HUDEP-2 (cell line): ENCODE measurements around the gene PANK1.
A peak's percentile ranks its signal among the peaks of the same experiment; 100 is the strongest.

Source experiments
- DNase-seq, 76 experiments: peaks; one replicate each; lab custom pipeline; 2025; ENCODE audit not compliant: unreplicated experiment in 76 of 76; lab: John Stamatoyannopoulos, UW

The PANK1 gene

GRCh38 chr10:89652806-89653370 is 7.8 kb upstream of the PANK1 start:
- no peak for DNase-seq

GRCh38 chr10:89651916-89652573 is 7.0 kb upstream of the PANK1 start:
- DNase-seq: no peak

- DNase-seq: no peak
Observed at GRCh38 chr10:89651205-89651915, 6.3 kb upstream of the PANK1 start.

GRCh38 chr10:89649051-89649450 is 4.0 kb upstream of the PANK1 start:
- DNase-seq: no peak

- no peak for DNase-seq
Observed at GRCh38 chr10:89648074-89648473, 3.0 kb upstream of the PANK1 start.

- DNase-seq: no peak
Observed at GRCh38 chr10:89646889-89647657, 2.0 kb upstream of the PANK1 start.

GRCh38 chr10:89645742-89646172 is 715 bp upstream of the PANK1 start:
- DNase-seq: peak in 3 of 76 experiments; percentile 2 to 30 (median 2)

- peak in 7 of 76 experiments; percentile 42 to 60 (median 50) for DNase-seq
Observed at GRCh38 chr10:89644691-89644966, 413 bp downstream of the PANK1 start.

- peak in 75 of 76 experiments; percentile 50 to 94 (median 80) for DNase-seq
Observed at GRCh38 chr10:89643812-89644690, 991 bp downstream of the PANK1 start.

- DNase-seq: no peak
Observed at GRCh38 chr10:89643431-89643811, 1.6 kb downstream of the PANK1 start.

- DNase-seq: peak in 1 of 76 experiments; percentile 26
Observed at GRCh38 chr10:89642193-89642592, 2.8 kb downstream of the PANK1 start.

- DNase-seq: no peak
Observed at GRCh38 chr10:89640241-89640640, 4.8 kb downstream of the PANK1 start.

GRCh38 chr10:89639326-89639725 is 5.7 kb downstream of the PANK1 start:
- DNase-seq: peak in 9 of 76 experiments; percentile 11 to 51 (median 32)

- no peak for DNase-seq
Observed at GRCh38 chr10:89637113-89637512, 7.9 kb downstream of the PANK1 start.

GRCh38 chr10:89634637-89635036 is 10.4 kb downstream of the PANK1 start:
- DNase-seq: no peak

- no peak for DNase-seq
Observed at GRCh38 chr10:89633484-89633883, 11.6 kb downstream of the PANK1 start.

GRCh38 chr10:89632824-89633223 is 12.2 kb downstream of the PANK1 start:
- DNase-seq: no peak

GRCh38 chr10:89627830-89628229 is 17.2 kb downstream of the PANK1 start:
- DNase-seq: no peak

- DNase-seq: no peak
Observed at GRCh38 chr10:89625041-89625765, 19.8 kb downstream of the PANK1 start.

GRCh38 chr10:89624020-89624419 is 21.0 kb downstream of the PANK1 start:
- DNase-seq: no peak
